Nephron progenitor cell (in vitro differentiated cells): Measurements from ENCODE around the gene SSH2.
"Not testable (repeated sequence)": the region's sequence is repeated elsewhere in the genome, so short reads cannot be mapped to it uniquely, and the experiment has no call there.

Experiments used
- DNase-seq: peaks from one replicate; pipeline ENCODE4 v3.0.0; 2021
- H3K27ac Mint-ChIP-seq: 2 replicates; pipeline ENCODE4 v1.8.0; 2021; ENCODE audit warnings: mild to moderate bottlenecking, moderate library complexity, mixed read lengths
- H3K27me3 Mint-ChIP-seq: 2 replicates; pipeline ENCODE4 v1.8.0; 2021; ENCODE audit warnings: mild to moderate bottlenecking, low read depth, mixed read lengths; ENCODE audit not compliant: poor library complexity
- H3K36me3 Mint-ChIP-seq: 2 replicates; pipeline ENCODE4 v1.8.0; 2021; ENCODE audit warnings: low read depth, mixed read lengths
- H3K4me1 Mint-ChIP-seq: 2 replicates; pipeline ENCODE4 v1.8.0; 2021; ENCODE audit warnings: mixed read lengths
- H3K4me3 Mint-ChIP-seq: 2 replicates; pipeline ENCODE4 v1.8.0; 2021; ENCODE audit warnings: mild to moderate bottlenecking, moderate library complexity, mixed read lengths
- H3K9me3 Mint-ChIP-seq: 2 replicates; pipeline ENCODE4 v1.8.0; 2021; ENCODE audit warnings: mild to moderate bottlenecking, moderate library complexity, mixed read lengths
- TF ChIP-seq, protein P1 (sequence below): fragments of 200-600 bp; sonication (generic); IDR thresholded peaks from 2 replicates; pipeline ENCODE4 v1.5.0; 2021; ENCODE audit warnings: antibody characterized with exemption

Gene SSH2

DNA sequence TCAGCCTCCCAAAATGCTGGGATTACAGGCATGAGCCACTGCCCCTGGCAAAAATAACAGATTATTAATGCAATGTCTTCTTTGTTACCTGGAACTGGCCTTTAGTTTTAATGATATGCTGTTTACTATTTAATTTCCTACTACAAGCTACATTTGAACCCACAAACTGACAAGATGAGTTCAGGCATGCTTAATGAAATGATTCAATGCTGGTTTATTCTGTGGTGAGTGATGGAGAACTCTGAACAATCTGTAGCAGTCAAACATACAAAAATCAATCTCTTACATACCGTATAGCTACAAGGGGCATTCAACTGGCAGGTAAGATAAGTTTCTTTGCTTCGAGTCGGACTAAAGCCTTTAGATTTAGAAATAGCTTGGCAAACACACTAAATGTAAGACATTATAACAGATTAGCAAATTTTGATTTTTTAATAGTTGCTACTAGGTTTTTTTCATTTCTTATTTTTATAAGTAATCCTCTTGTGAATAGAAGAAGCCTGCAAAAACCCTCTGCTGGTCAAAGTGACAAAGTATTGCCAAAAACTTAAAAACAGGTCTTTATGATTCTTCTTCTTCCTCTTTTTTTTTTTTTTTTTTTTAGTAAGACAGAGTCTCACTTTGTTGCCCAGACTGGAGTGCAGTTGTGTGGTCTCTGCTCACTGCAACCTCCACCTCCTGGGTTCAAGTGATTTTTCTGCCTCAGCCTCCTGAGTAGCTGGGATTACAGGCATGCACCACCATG lies 138.5 kb downstream of the SSH2 start:
- no peak overlapping the region for H3K4me3 Mint-ChIP-seq
- no peak overlapping the region for H3K27ac Mint-ChIP-seq
- no peaks in the 10 kb centered on the region for H3K9me3 Mint-ChIP-seq
- H3K36me3 Mint-ChIP-seq: peaks cover 10% of the 10 kb centered on the region
- peaks cover 2% of the 10 kb centered on the region for H3K27me3 Mint-ChIP-seq
- H3K4me1 Mint-ChIP-seq: peaks cover under 1% of the 10 kb centered on the region
- DNase-seq: no peak
- TF ChIP-seq, protein P1, sequence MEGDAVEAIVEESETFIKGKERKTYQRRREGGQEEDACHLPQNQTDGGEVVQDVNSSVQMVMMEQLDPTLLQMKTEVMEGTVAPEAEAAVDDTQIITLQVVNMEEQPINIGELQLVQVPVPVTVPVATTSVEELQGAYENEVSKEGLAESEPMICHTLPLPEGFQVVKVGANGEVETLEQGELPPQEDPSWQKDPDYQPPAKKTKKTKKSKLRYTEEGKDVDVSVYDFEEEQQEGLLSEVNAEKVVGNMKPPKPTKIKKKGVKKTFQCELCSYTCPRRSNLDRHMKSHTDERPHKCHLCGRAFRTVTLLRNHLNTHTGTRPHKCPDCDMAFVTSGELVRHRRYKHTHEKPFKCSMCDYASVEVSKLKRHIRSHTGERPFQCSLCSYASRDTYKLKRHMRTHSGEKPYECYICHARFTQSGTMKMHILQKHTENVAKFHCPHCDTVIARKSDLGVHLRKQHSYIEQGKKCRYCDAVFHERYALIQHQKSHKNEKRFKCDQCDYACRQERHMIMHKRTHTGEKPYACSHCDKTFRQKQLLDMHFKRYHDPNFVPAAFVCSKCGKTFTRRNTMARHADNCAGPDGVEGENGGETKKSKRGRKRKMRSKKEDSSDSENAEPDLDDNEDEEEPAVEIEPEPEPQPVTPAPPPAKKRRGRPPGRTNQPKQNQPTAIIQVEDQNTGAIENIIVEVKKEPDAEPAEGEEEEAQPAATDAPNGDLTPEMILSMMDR: no peak

DNA sequence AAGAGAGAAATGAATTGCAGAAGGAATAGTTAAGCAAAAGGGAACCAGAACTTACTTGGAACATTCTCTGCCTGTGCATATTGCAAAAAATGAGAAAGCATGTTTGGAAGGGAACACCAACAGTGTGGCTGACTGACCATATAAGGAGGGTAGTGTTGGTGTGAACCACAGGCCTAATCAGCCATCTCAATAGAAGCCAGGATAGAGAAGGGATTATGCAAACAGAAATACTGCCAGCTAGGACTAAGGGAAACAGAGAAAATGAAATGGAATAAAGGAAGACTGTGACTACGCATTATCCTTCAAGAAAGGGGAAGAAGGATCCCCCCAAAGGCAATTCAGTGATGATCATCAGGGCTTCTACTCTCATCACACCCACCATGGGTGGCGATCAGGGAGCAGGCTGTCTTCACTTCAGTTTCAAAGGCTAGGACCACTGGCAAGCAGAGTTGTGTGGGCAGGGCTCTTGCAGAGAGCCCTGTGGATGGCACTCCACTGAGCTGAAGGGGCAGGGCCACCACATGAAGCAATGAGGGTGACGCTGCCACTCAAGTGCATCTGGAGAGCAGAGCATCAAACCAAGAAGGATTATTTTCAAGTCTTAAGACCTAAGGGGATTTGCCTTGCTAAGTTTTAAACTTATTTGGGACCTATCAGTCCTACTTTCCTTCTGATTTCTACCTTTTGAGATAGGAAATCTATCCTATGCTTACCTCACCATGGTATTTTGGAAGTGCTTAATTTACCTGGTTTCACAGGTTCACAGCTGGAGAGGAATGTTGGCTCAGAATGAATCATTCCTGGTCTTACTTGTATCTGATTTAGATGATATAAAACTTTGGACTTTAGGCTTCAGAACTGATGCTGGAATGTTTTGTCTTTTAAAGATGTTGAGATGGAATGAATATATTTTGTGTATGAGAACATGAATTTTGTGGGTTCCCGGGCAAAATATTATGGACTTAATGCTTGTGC lies 140.5 kb downstream of the SSH2 start:
- Mint-ChIP-seq H3K27ac (no peak overlapping the region), H3K4me3 (no peak overlapping the region), H3K4me1 (peaks cover 7% of the 10 kb centered on the region), H3K36me3 (peaks cover 17% of the 10 kb centered on the region), H3K27me3 (peaks cover 2% of the 10 kb centered on the region), H3K9me3 (no peaks in the 10 kb centered on the region)
- DNase-seq: no peak
- TF ChIP-seq, protein P1: no peak

DNA sequence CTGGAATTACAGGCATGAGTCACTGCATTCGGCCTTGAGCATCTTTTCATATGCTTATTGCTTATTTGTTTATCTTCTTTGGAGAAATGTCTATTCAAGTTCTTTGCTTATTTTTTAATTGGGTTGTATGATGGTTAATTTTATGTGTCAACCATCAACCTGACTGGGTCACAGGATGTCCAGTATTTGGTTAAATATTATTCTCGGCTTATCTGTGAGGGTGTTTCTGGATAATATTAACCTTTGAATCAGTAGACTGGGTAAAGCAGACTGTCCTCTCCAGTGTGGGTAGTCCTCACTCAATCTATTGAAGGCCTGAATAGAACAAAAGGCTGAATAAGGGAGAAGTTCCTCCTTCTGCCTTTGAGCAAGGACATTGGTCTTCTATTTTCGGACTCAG lies 142.0 kb downstream of the SSH2 start:
- Mint-ChIP-seq H3K4me1 (peaks cover 7% of the 10 kb centered on the region), H3K9me3 (no peaks in the 10 kb centered on the region), H3K27me3 (peaks cover 2% of the 10 kb centered on the region), H3K4me3 (no peak overlapping the region), H3K36me3 (peaks cover 26% of the 10 kb centered on the region), H3K27ac (no peak overlapping the region)
- DNase-seq: no peak
- TF ChIP-seq, protein P1: no peak

DNA sequence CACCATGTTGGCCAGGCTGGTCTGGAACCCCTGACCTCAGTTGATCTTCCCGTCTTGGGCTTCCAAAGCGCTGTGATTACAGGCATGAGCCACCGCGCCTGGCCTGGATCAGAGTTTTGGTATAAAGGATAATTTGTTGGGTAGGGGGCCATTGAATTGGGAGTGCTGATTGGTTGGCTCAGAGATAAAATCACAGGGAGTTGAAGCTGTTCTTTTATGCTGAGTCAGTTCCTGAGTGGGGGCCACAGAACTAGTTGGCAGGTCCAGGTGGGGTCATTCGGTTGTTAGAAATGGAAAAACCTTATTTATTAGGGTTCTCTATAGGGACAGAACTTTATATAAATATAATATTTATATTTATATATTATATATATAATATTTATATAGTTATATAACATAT lies 147.1 kb downstream of the SSH2 start:
- Mint-ChIP-seq H3K27ac (no peak overlapping the region), H3K4me1 (peaks cover 7% of the 10 kb centered on the region), H3K27me3 (no peaks in the 10 kb centered on the region), H3K4me3 (no peak overlapping the region), H3K9me3 (no peaks in the 10 kb centered on the region), H3K36me3 (peaks cover 34% of the 10 kb centered on the region)
- no peak for DNase-seq
- TF ChIP-seq, protein P1: no peak

DNA sequence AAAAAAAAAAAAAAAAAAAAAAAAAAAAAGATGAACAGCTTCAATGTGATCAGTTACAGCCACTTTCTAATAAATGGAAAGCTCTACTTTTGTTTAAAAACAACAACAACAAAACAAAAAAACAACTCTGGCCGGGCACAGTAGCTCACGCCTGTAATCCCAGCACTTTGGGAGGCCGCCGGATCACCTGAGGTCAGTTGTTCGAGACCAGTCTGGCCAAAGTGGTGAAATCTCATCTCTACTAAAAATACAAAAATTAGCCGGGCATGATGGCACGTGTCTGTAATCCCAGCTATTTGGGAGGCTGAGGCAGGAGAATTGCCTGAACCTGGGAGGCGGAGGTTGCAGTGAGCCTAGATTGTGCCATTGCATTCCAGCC lies 150.2 kb downstream of the SSH2 start:
- not testable (repeated sequence) for H3K27me3 Mint-ChIP-seq, H3K4me3 Mint-ChIP-seq, H3K4me1 Mint-ChIP-seq, H3K27ac Mint-ChIP-seq, H3K9me3 Mint-ChIP-seq, DNase-seq
- H3K36me3 Mint-ChIP-seq: peaks cover 21% of the 10 kb centered on the region
